ENCODE measurements around the gene SYCP1.

GRCh38 chr1:114903480-114903879 is 48.8 kb downstream of the SYCP1 start:
- TF ChIP-seq MYC (CRISPR knock-in tag; IDR thresholded peaks at IDR 0.05; ENCODE audit: borderline replicate concordance) (no peak), ZBTB20 (CRISPR knock-in tag; IDR thresholded peaks at IDR 0.05; ENCODE audit: borderline replicate concordance, low read depth) (no peak), ZNF766 (CRISPR knock-in tag; IDR thresholded peaks at IDR 0.05; ENCODE audit: borderline replicate concordance) (no peak), POLR2AphosphoS5 (IDR thresholded peaks at IDR 0.05; ENCODE audit: low read depth, low read length) (no peak), ZKSCAN5 (CRISPR knock-in tag; IDR thresholded peaks at IDR 0.05) (no peak), CTCF (CRISPR knock-in tag; IDR thresholded peaks at IDR 0.05) (no peak), SALL2 (CRISPR knock-in tag; IDR thresholded peaks at IDR 0.05) (no peak), ZSCAN9 (CRISPR knock-in tag; IDR thresholded peaks at IDR 0.05; ENCODE audit: borderline replicate concordance) (no peak), ZNF274 (CRISPR knock-in tag; IDR thresholded peaks at IDR 0.05) (no peak), SMYD3 (CRISPR knock-in tag; IDR thresholded peaks at IDR 0.05) (no peak), JUND (CRISPR knock-in tag; IDR thresholded peaks at IDR 0.05) (no peak), ATF3 (CRISPR knock-in tag; IDR thresholded peaks at IDR 0.05) (no peak)
